SW480 (cell line): Measurements from ENCODE around the gene URB2.
"Not testable (repeated sequence)": the region's sequence is repeated elsewhere in the genome, so short reads cannot be mapped to it uniquely, and the experiment has no call there.

ENCODE experiments used
- DNase-seq: peaks from one replicate; pipeline ENCODE4 v3.0.0-alpha.2; 2016; ENCODE audit warnings: low spot score

Gene URB2

DNA sequence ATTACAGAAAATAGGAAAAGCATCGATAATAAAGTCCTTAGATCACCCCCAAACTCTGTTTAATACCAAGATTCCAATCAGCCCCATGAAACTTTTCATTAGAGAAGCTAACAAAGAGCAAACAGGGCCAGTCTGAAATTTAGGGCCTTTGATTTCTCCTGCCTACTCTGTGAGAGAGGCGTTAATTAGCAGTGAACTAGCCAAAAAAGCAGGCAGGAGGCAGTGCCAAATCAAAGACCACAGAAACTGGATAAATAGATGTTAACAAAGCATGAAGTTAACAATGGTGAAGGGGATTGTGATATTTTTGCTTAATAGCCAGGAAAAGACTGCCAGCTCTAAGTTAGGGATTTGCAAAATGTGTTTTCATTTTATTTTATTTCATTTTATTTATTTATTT, 11.3 kb upstream of the URB2 start:
- DNase-seq = no peak

DNA sequence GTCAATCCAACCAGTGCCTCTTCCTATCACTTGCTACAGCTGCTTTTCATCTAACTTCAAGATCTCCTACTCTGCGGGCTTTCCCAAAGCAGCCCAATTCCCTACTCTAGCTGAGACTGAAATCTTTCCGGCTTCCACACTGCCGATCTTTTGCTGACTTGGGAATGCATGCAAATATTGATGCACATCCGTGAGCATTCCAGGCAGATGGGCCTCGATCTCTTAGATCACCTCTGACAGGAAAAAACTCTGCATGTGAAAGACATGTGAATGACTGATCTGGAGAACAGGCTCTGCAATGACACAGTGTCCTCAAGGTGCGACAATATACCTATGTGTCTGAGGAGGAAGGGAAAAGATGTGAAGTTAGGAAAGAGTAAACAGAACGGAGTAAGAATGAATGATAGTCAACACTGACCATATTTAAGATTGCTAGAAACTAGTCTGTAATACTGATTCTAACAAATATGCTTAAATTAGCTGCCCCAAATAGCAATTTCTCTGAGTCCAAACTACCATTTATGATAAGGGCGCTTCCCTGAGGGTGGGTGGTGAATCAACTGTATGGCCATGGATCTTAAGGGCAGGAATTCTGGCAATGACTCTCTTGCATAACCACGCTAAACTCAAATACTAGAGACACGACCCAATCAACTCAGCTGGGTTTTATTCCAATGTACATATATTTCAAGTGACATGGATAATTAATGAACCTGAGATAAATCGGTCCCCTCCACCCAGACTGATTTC, 8.5 kb upstream of the URB2 start:
- no peak for DNase-seq

DNA sequence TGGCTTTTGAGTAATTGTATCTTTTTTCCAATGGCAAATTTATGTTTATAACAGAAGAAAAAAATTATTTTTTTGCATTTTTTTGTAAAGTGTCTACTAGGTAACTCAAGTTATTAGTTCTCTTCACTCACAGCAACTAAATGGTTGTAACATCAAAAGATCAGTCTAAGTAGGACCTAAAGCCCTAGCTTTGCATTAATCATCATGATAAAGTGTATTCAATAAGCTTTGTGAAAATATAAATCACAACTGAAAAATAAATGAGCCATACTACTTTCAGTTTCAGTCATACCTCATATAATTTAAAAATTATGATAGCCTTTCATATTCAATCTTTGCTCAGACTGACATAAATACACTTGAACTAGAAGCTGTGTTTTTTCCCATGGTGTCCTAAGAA, 7.0 kb upstream of the URB2 start:
- no peak for DNase-seq

DNA sequence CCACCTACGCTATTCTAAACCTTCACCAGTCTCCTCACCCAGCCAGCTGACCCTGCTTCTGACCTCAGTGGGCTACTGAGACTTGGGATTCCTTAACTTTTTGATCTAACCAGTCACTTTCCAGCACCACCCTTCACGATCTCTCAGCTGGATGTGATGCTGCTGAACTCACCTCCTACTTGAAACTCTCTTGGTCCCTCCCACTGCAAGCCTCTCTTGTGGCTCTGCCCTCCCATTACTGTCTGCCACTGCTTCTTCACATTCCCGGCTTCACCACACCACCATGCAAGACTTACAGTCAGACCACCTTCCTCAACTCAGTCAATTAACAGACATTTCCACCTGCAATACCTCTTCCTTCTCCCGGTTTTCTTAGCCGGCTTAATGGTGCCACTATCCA, 6.4 kb upstream of the URB2 start:
- no peak for DNase-seq

DNA sequence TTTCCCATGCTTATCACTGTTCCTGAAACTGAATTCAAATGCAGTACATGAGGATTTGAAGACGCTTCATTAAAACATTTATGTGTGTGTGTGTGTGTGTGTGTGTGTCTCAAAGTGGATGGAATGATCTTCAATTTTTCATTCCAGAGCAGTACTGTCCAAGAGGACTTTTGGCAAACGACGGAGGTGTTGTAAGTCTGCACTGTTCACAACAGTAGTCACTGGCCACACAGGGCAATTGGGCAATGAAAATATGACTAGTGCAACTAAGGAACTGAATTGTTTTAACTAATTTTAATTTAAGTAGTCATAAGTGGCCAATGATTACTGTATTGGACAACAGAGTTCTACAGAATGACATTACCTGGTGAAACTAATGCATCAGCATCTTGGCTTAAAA, 5.2 kb upstream of the URB2 start:
- DNase-seq = no peak

DNA sequence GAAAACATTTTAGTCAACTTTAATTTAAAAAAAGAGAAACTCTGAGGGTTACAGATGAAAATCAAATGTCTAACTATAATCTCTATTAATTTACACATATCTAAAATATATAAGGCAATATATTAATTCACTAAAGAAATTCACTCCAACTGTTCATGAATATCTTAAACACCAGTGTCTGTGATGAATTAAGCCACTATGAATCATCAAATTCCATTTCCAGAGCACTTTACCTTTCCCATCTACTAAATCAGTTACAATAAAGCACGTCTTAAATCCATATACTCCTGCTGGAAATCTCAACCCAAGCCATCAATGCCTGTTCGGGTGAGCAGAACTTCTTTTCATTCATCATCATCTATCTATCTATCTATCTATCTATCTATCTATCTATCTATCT, 4.4 kb upstream of the URB2 start:
- no peak for DNase-seq

DNA sequence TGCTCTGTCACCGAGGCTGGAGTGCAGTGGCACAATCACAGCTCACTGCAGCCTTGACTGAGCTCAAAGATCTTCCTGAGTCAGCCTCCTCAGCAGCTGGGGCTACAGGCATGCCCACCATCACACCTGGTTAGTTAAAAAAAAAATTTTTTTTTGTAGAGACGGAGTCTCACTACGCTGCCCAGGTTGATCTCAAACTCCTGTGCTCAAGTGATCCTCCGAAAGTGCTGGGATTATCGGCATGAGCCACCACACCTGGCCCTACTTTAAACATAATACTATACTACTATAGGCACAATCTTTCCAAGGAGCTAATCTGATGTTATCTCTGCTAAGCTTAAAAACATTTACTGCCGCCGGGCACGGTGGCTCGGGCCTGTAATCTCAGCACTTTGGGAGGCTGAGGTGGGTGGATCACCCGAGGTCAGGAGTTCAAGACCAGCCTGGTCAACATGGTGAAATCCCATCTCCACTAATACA, 3.4 kb upstream of the URB2 start:
- DNase-seq = not testable (repeated sequence)

DNA sequence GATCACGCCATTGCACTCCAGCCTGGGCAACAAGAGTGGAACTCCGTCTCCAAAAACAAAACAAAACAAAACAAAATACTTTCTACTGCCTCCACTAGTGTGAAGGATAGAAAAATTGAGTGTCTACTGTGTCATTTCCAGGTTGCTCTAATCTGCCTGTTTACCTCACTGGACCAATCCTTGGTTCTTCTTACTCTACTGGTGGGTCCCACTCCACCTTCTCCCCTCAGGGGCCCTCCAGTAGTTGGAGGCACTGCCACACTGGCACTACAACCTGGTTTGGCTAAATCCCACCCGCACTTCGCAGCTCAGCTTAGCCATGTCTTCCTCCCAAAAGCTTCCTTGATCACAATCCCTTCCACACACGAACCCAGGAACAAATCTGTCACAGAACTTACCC, 2.8 kb upstream of the URB2 start:
- no peak for DNase-seq

DNA sequence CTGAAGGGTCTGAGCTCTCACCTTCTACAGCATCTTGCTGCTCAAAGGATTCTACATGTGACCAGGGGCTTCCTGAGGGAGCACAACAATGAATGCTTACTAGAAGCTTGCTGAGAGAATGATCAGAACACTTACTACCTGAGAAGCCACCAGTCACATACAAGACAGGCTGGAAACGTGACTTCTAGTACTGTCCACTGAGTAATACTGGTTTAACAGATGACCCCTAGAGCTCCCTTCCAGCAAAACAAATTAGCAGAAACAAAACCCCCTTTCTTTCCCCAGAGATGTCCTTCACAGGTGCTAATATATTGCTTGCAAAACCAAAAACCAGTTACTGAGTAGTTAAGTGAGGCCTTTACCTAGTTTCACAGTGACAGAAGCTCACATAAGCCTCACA, 2.2 kb upstream of the URB2 start:
- no peak for DNase-seq

DNA sequence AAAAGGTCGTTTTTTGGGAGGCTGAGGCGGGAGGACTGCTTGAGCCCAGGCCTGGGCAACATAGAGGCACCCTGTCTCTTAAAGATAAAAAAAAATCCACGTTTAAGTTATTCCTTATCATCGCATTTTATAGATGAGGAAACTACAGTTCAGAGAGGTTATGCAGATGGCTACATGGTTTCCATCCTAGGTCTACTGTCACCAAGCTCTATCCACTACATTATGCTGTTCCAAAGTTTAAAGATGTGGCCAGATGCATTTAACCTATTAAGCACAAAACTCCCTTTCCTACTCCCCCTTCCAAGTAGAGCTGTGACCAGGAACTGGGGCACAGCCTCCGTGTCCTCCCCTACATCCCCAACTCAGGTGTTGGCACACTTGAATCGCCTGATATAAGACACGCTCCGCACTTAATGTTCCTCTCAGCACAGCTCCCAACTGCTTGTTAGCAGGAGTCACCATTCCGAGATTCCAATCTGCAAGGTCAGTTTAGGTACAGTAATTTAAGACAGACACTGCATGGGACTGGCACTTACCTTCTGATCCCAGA, 1.5 kb upstream of the URB2 start:
- DNase-seq = no peak

DNA sequence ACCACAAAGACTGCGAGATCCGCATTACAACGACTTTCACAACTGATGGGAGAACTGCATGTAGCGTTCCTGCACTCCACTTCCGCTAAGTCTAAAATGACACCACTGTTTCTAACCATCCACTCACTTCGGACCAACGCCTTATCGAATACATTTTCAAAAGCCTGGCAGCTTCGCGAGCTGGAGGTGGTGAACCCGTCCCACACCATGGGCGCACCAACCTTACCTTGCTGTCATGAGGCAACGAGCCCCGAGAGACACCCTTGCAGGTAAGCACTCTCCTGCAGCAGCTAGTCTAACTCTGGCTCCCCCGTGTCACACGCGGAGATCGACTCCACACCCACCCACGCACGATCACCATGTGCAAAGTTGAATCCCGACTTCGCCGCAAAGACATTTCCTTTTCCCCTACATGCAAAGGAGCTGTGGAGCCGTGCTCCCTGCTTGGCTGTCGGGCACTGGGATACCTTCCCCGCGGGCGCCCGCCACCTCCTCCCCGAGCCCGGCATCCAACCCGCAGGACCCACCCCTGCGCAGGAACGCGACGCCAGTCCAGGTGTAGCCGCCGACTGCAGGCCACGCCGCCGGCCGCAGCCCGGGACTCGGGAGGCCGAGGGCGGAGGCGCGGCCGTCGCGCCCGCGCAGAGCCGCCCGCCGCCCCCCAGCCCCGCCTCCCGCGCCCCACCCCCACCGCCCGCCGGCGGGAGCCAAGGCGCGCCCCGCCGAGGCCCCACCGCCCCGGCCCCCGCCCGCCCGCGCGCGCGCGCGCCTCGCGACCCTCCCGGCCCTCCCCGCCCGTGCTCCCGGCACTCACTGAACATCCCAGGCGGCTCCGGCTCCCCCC, 754 bp upstream of the URB2 start:
- peak; percentile 64 for DNase-seq

DNA sequence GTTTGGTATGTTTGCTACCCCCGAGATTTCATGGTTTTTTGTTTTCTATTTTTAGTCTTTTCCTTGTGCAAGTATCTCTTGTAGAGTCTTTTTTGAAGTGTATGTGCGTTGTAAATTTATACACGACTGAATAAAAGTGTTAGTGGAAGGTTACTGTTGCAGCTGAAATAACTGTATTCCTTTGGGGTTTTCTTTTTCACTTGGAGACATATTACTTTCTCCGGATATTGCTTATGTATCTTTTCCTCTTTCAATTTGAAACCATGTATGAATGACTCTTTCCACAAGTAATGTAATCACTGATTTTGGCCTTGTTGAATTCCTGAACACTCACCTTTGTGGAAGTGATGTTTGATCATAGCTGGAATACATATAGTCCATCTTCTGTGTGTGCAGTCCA, 956 bp downstream of the URB2 start:
- no peak for DNase-seq

DNA sequence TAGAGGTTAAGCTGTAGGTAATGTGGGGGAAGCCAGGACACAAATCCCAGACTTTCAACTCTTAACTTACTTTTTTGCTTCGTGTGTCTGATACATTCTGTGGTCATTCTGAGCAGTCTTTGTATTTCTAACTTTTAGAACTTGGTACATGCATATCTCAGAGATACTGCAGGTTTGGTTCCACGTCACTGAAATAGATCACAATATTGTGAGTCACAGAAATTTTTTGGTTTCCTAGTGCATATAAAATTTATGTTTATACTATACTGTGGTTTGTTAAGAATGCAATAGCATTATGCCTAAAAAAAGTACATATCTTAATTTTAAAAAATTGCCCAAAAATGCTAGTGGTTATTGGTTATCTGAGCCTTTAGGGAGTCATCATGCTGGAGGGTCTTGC, 3.2 kb downstream of the URB2 start:
- DNase-seq = no peak

DNA sequence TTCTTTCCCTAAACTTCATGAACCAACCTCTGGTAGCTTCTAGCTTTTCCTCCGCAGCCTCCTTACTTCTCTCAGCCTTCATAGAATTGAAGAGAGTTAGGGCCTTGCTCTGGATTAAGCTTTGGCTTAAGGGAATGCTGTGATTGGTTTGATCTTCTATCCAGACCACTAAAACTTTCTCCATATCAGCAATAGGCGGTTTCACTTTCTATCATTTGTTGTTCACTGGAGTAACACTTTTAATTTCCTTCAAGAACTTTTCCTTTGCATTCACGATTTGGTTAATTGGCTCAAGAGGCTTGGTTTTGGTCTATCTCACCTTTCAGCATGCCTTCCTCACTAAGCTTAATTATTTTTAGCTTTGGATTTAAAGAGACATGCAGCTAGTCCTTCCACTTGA, 5.1 kb downstream of the URB2 start:
- no peak for DNase-seq

DNA sequence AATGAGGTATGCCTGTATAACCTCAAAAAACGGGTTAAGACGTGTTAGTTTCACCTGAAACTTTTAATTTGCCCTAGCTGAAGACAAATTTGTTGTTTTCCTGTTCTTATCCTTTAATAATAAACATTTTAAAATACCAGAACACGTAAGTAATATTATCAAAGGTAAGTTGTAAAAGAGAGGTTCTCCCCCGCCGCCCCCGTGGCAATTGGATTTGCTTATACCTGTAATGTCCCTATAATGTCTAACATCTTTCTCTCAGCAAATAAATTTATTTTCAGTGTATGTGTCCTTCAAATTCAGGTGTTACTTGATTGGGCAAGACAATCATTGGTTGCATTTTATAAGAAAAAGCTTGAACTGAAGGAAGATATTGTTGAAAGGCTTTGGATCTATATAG, 5.9 kb downstream of the URB2 start:
- DNase-seq = no peak

DNA sequence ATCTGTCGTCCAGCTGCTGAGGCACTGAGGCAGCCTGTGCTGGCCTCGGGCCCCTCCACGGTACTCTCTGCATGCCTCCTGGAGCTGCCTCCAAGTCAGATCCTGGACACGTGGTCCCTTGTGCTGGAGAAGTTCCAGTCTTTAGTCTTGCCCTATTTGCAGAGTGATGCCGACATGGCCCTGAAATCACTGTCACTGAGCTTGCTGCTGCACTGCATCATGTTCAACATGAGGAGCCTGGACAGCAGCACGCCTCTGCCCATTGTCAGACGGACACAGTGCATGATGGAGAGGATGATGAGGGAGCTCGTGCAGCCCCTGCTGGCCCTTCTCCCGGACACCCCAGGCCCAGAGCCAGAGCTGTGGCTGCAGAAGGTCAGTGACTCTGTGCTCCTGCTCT, 10.0 kb downstream of the URB2 start:
- DNase-seq = no peak

DNA sequence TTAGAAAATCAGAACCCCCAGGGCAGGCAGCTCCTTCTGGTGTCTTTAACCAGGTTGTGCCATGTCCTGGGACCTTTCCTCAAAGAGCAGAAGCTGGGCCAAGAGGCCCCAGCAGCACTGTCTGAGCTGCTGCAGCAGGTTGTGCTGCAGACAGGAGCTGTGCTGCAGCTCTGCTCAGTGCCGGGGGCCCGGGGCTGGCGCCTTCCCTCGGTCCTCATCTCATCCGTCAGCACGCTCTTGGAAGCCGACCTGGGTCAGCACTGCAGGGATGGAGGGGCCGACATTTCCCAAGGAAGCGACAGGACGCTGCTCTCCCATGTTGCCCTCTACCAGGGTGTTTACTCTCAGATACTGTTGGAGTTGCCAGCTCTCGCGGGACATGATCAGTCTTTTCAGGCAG, 11.7 kb downstream of the URB2 start:
- DNase-seq = no peak

DNA sequence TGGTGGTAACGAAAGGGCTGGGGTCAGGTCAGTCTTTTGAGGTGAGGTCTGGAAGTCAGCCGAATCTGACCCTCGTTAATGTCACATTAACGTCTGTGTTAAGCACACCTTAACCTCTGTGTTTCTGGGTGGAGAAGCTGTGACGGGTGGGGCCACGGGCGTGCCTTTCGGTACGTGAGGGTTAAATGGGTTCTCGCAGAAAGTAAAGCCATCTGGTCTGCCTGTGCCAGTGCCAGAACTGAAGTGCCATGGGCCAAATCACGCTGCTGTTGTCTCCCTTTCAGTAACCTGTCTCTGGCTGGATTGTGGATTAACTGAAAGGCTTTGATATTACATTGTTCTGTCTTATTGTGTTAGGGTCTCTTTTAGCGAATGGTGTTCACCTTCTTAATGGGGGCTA, 14.4 kb downstream of the URB2 start:
- DNase-seq = no peak

DNA sequence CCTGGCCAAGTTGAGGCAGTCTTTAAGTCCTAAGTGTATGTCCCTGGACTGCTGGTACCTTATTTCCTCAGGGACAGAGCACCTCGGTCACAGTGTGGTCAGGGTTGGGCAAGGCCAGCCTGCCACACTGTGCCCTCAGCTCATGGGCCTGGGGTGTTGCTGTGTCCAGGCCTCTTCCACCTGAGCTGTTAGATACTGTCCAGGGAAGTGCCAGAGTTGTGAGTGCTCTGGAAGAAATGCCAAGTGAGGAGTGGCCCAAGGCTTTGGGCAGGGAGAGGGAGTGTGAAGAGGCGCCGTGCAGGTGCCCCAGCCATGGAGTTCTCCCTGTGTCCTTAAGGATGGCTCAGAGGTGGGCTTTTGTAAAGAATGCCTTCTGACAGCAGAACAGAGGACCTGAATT, 15.3 kb downstream of the URB2 start:
- no peak for DNase-seq

DNA sequence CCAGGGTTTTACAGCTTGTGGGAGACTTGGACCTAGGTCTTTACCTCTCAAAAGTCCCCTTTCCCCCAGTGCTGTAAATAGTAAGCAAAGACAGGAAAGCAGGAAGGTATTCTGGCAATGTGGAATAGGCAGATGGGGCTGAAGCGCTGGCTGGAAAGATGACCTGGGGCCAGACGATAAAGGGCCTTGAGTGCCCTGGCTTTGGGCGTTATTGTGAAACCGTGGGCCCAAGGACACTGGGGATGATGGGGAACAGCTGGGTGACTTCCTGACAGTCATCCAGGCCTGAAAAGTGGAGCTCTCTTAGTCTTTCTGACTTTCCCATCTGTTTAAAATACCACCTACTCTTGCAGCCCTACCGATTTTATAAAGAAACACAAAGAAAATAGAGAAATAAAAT, 16.3 kb downstream of the URB2 start:
- DNase-seq = no peak

DNA sequence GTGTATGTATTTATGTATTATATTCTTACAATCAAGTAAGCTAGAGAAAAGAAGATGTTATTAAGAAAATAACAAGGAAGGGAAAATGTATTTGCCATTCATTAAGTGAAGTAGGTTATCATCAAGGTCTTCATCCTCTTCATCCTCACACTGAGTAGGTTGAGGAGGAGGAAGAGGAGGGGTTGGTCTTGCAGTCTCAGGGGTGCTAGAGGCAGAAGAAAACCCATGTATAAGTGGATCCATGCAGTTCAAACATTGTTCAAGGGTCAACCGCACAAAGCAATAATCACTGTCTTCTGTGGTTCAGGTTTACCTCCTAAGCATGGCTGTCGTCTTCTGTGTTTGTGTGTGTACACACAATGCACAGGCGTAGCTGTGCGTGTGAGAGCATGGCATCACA, 16.9 kb downstream of the URB2 start:
- no peak for DNase-seq

DNA sequence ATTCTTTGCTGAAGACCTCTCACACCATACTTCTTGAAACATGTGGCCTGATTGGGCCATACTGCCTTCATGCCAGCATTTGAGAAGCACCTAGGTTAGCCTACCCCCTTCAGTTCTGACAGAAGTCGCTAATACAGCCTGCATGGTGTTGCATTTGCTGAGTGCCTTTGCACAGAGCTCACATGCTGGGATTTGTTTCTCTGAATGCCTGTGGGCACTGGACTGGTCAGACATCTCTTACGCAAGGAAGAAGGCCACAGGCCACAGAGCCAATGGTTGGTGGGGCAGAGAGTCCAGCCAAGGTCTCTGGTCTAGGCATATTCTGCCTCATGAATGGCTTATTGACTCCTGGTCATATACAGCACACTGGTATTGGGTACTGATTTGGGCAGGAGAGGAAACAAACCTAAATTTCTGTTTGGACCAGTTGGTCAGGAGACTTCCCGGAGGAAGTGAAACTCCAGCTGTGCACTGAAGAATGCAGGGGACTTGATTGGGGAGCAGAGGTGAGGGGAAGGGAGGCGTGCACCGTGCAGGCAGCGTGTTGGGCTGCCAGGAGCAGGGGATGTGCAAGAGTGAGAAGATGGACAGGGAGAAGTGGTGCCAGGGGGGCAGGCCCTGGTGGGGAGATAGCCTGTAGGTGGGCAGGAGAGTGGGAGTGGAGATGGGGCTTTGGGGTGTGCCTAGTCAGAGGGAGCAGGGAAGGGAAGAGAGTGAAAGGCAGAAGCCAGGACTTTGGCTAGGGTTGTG, 18.1 kb downstream of the URB2 start:
- no peak for DNase-seq
